A673 (cell line): ENCODE data around the gene DCUN1D3. TPM values are rescaled to one million over a fixed set of nuclear protein-coding genes. Genes with fewer than 3 reads are reported as not detected.

ENCODE experiments used
- BruUV-seq: library from RNA; stranded (reverse); fragments of 400-500 nt; replicated peaks from 2 replicates; lab custom pipeline; 2021; lab: Mats Ljungman, UMichigan
- CTCF ChIA-PET: fragments of 300-600 bp; sonication (Branson Sonifier 250); formaldehyde crosslinking; loops from one replicate; lab custom pipeline; 2022; ENCODE audit warnings: antibody characterized with exemption; lab: Charles Lee
- POLR2A ChIA-PET: fragments of 300-600 bp; sonication (Branson Sonifier 250); formaldehyde crosslinking; loops from one replicate; lab custom pipeline; 2022; ENCODE audit warnings: antibody characterized with exemption; ENCODE audit not compliant: low non-redundant PET; lab: Charles Lee
- DNase-seq: peaks from one replicate; pipeline ENCODE4 v3.0.0-alpha.2; 2015; ENCODE audit warnings: low spot score
- H3K27ac ChIP-seq: fragments of 200-600 bp; sonication (generic); 2 replicates; pipeline ENCODE4 v1.5.1; 2016; ENCODE audit warnings: mixed run types, low read depth, mild to moderate bottlenecking, mixed read lengths, antibody characterized with exemption, low read length; ENCODE audit not compliant: poor library complexity, severe bottlenecking
- H3K27me3 ChIP-seq: fragments of 200-600 bp; sonication (generic); replicated peaks from 2 replicates; pipeline ENCODE4 v1.6.1; 2017; ENCODE audit warnings: mixed run types, low read depth, mild to moderate bottlenecking, mixed read lengths, antibody characterized with exemption, low read length; ENCODE audit not compliant: insufficient read depth, poor library complexity
- H3K36me3 ChIP-seq: fragments of 200-600 bp; sonication (generic); 2 replicates; pipeline ENCODE4 v1.6.1; 2016; ENCODE audit warnings: mixed run types, mild to moderate bottlenecking, mixed read lengths, antibody characterized with exemption, low read length; ENCODE audit not compliant: insufficient read depth, poor library complexity, severe bottlenecking
- H3K4me1 ChIP-seq: fragments of 200-600 bp; sonication (generic); 2 replicates; pipeline ENCODE4 v1.6.1; 2017; ENCODE audit warnings: mixed run types, mild to moderate bottlenecking, mixed read lengths, antibody characterized with exemption, low read length; ENCODE audit not compliant: insufficient read depth, poor library complexity, severe bottlenecking
- H3K4me3 ChIP-seq: fragments of 200-600 bp; sonication (generic); 2 replicates; pipeline ENCODE4 v1.5.1; 2016; ENCODE audit warnings: low read depth, mixed run types, mild to moderate bottlenecking, mixed read lengths, low read length; ENCODE audit not compliant: poor library complexity, severe bottlenecking
- H3K9me3 ChIP-seq: fragments of 200-600 bp; sonication (generic); 2 replicates; pipeline ENCODE4 v1.6.1; 2016; ENCODE audit warnings: mixed run types, low read depth, mild to moderate bottlenecking, mixed read lengths, antibody characterized with exemption, low read length; ENCODE audit not compliant: poor library complexity, severe bottlenecking
- CTCF ChIP-seq: fragments of 300-800, 200-600 bp; sonication (generic); conservative IDR thresholded peaks from 2 replicates; pipeline ENCODE4 v1.5.1; 2017; ENCODE audit warnings: low read depth, mild to moderate bottlenecking, antibody characterized with exemption, low read length, moderate library complexity, mixed read lengths
- EZH2 ChIP-seq: fragments of 200-600 bp; sonication (generic); IDR thresholded peaks from 2 replicates; pipeline ENCODE4 v1.6.1; 2017; ENCODE audit warnings: borderline replicate concordance, low read depth, mild to moderate bottlenecking, mixed read lengths, antibody characterized with exemption, low read length; ENCODE audit not compliant: poor library complexity, severe bottlenecking
- intact Hi-C: fragments of 100-400 bp; cut with micrococcal nuclease; formaldehyde crosslinking; loops from one replicate; pipeline ENCODE4 v1.10.0; 2022; ENCODE audit not compliant: unreplicated experiment
- total RNA-seq: library from RNA; stranded (reverse); gene quantifications from 2 replicates; pipeline ENCODE4 v1.2.3, GENCODE V29; 2021

Gene DCUN1D3
- total RNA-seq, 1 experiment from 2014 or later: 12.4 TPM

GRCh38 chr16:20860361-20860760, 39.8 kb downstream of the DCUN1D3 start:
- DNase-seq: no peak
- Histone ChIP-seq H3K27me3 (no peaks in the 10 kb centered on the region), H3K36me3 (peaks cover 6% of the 10 kb centered on the region), H3K4me1 (peaks cover 2% of the 10 kb centered on the region), H3K4me3 (no peak overlapping the region), H3K27ac (no peak overlapping the region), H3K9me3 (no peaks in the 10 kb centered on the region)
- POLR2A ChIA-PET: no interaction called here
- intact Hi-C loops: no loop called here
- CTCF ChIA-PET: no interaction called here
- TF ChIP-seq CTCF (no peak), EZH2 (no peak)
- BruUV-seq: no TSS peak

GRCh38 chr16:20859699-20860098, 40.5 kb downstream of the DCUN1D3 start:
- CTCF ChIA-PET: no interaction called here
- H3K4me3 ChIP-seq: no peak overlapping the region
- POLR2A ChIA-PET: no interaction called here
- TF ChIP-seq EZH2: no peak
- DNase-seq: no peak
- H3K4me1 ChIP-seq: no peaks in the 10 kb centered on the region
- intact Hi-C loops: loop anchor here (10.0 kb wide), 1 partner anchor 85 kb away; no protein-coding TSS in a partner anchor
- no peak overlapping the region for H3K27ac ChIP-seq
- no TSS peak for BruUV-seq
- H3K36me3 ChIP-seq: peaks cover 6% of the 10 kb centered on the region
- H3K9me3 ChIP-seq: no peaks in the 10 kb centered on the region
- H3K27me3 ChIP-seq: no peaks in the 10 kb centered on the region

- intact Hi-C loops: loop anchor here (10.0 kb wide), 1 partner anchor 86 kb away; no protein-coding TSS in a partner anchor
- H3K4me1 ChIP-seq: no peaks in the 10 kb centered on the region
- POLR2A ChIA-PET: no interaction called here
- no TSS peak for BruUV-seq
- H3K27ac ChIP-seq: no peak overlapping the region
- no peaks in the 10 kb centered on the region for H3K9me3 ChIP-seq
- TF ChIP-seq EZH2 (no peak), CTCF (no peak)
- no peaks in the 10 kb centered on the region for H3K27me3 ChIP-seq
- CTCF ChIA-PET: no interaction called here
- H3K36me3 ChIP-seq: peaks cover 6% of the 10 kb centered on the region
- H3K4me3 ChIP-seq: no peak overlapping the region
- DNase-seq: no peak
Measured at GRCh38 chr16:20859229-20859628, 40.9 kb downstream of the DCUN1D3 start.

GRCh38 chr16:20857281-20857680, 42.9 kb downstream of the DCUN1D3 start:
- ChIA-PET POLR2A (no interaction called here), CTCF (no interaction called here)
- DNase-seq: no peak
- Histone ChIP-seq H3K4me1 (no peaks in the 10 kb centered on the region), H3K4me3 (no peak overlapping the region), H3K27ac (no peak overlapping the region), H3K27me3 (no peaks in the 10 kb centered on the region), H3K9me3 (no peaks in the 10 kb centered on the region), H3K36me3 (peaks cover 6% of the 10 kb centered on the region)
- TF ChIP-seq CTCF (no peak), EZH2 (no peak)
- intact Hi-C loops: loop anchor here (10.0 kb wide), 1 partner anchor 88 kb away; no protein-coding TSS in a partner anchor
- BruUV-seq: no TSS peak
